ENCODE measurements around the gene SEZ6L. TPM values are rescaled to one million over a fixed set of nuclear protein-coding genes. Genes with fewer than 3 reads are reported as not detected.

The SEZ6L gene
- polyA plus RNA-seq, 2 of the 4 experiments (the other 2 are of a cell fraction), result not detected

- no peaks in the 10 kb centered on the region for H3K9me3 ChIP-seq
- DNase-seq (ENCODE audit: low read depth in 1 of 2, low spot score in 1 of 2) (no peak), ATAC-seq (no peak), FAIRE-seq (no peak)
- no peak overlapping the region for H3K4me2 ChIP-seq
- WGBS (ENCODE audit: missing lambda C conversion rate), result 35% methylated on average over 7 of the region's 8 CpGs
- TF ChIP-seq ZC3H11A (IDR thresholded peaks at IDR 0.05) (no peak), MAFK (IDR thresholded peaks at IDR 0.05; ENCODE audit: partially characterized antibody) (no peak), GATA3 (IDR thresholded peaks at IDR 0.05; ENCODE audit: borderline replicate concordance) (no peak), HES2 (IDR thresholded peaks at IDR 0.05) (no peak), ZNF302 (CRISPR knock-in tag; IDR thresholded peaks at IDR 0.05) (no peak), CBX8 (IDR thresholded peaks at IDR 0.05) (no peak), FOXS1 (CRISPR knock-in tag; IDR thresholded peaks at IDR 0.05) (no peak), EHMT2 (IDR thresholded peaks at IDR 0.05; ENCODE audit: low read depth) (no peak), MYC (IDR thresholded peaks at IDR 0.05; ENCODE audit: borderline replicate concordance, low read length) (no peak), HDAC2 (IDR thresholded peaks at IDR 0.05) (no peak), FOSB (CRISPR knock-in tag; IDR thresholded peaks at IDR 0.05) (no peak), CTCF (IDR thresholded peaks at IDR 0.05) (no peak), NPAS2 (CRISPR knock-in tag; IDR thresholded peaks at IDR 0.05; ENCODE audit: borderline replicate concordance) (no peak), ZSCAN20 (CRISPR knock-in tag; IDR thresholded peaks at IDR 0.05) (no peak), EP300 (IDR thresholded peaks at IDR 0.05) (no peak), KDM5A (IDR thresholded peaks at IDR 0.05) (no peak), SMC3 (IDR thresholded peaks at IDR 0.05) (no peak), SREBF2 (IDR thresholded peaks at IDR 0.05) (no peak), ESRRA (IDR thresholded peaks at IDR 0.05; ENCODE audit: borderline replicate concordance, low read length) (no peak), RNF2 (IDR thresholded peaks at IDR 0.05; ENCODE audit: borderline replicate concordance, low read depth) (no peak)
- CTCF ChIA-PET, result interaction anchor here (1.7 kb wide), 1 partner anchor 432 kb away, joined by 4 read pairs; no protein-coding TSS in a partner anchor
- POLR2A ChIA-PET, result no interaction called here
- H3K4me1 ChIP-seq, result no peaks in the 10 kb centered on the region
- H3K4me3 ChIP-seq, result no peak overlapping the region
- H3K27ac ChIP-seq, result no peak overlapping the region
Observed at GRCh38 chr22:26328221-26328620, 159.0 kb downstream of the SEZ6L start.

GRCh38 chr22:26330971-26331625, 161.8 kb downstream of the SEZ6L start:
- no peak overlapping the region for H3K27ac ChIP-seq
- ATAC-seq (peak; percentile 69 to 87; a peak in 5 of 6 replicates), FAIRE-seq (no peak), DNase-seq (ENCODE audit: low read depth in 1 of 2, low spot score in 1 of 2) (peak; percentile 44 to 45)
- TF ChIP-seq NFE2L2 (conservative IDR thresholded peaks at IDR 0.05; ENCODE audit: low read length) (no peak), JUN (IDR thresholded peaks at IDR 0.05) (no peak), RAD21 (conservative IDR thresholded peaks at IDR 0.05 in 1 of 2, IDR thresholded peaks at IDR 0.05 in 1 of 2) (peak; percentile 78 to 88), ESRRA (IDR thresholded peaks at IDR 0.05; ENCODE audit: borderline replicate concordance, low read length) (no peak), CEBPB (IDR thresholded peaks at IDR 0.05) (0 out of 4 replicates have a peak, but pooled peaks of 1 of the 2 experiments have one; percentile 28), PHF8 (IDR thresholded peaks at IDR 0.05; ENCODE audit: borderline replicate concordance, low read depth) (no peak), USF2 (IDR thresholded peaks at IDR 0.05) (no peak), SMC3 (IDR thresholded peaks at IDR 0.05) (peak; percentile 55; the same call in 2 of the 3 replicates), CTCF (IDR thresholded peaks at IDR 0.05) (peak; percentile 65), HOXB5 (CRISPR knock-in tag; IDR thresholded peaks at IDR 0.05) (no peak)
- H3K4me2 ChIP-seq, result no peak overlapping the region
- no peak overlapping the region for H3K4me3 ChIP-seq
- no peaks in the 10 kb centered on the region for H3K4me1 ChIP-seq
- ChIA-PET POLR2A (no interaction called here), CTCF (interaction anchor here (0.5 to 3.1 kb wide), 20 partner anchors 10 to 1099 kb away, joined by 3 to 27 read pairs (median 3); no protein-coding TSS in a partner anchor)
- WGBS (ENCODE audit: missing lambda C conversion rate), result 25% methylated on average over 4 of the region's 4 CpGs
- H3K9me3 ChIP-seq, result no peaks in the 10 kb centered on the region

Data from A549 (cell line).